ENCODE results near the gene PLAGL2.
"Not testable (repeated sequence)": the region's sequence is repeated elsewhere in the genome, so short reads cannot be mapped to it uniquely, and the experiment has no call there.

Gene PLAGL2

DNA sequence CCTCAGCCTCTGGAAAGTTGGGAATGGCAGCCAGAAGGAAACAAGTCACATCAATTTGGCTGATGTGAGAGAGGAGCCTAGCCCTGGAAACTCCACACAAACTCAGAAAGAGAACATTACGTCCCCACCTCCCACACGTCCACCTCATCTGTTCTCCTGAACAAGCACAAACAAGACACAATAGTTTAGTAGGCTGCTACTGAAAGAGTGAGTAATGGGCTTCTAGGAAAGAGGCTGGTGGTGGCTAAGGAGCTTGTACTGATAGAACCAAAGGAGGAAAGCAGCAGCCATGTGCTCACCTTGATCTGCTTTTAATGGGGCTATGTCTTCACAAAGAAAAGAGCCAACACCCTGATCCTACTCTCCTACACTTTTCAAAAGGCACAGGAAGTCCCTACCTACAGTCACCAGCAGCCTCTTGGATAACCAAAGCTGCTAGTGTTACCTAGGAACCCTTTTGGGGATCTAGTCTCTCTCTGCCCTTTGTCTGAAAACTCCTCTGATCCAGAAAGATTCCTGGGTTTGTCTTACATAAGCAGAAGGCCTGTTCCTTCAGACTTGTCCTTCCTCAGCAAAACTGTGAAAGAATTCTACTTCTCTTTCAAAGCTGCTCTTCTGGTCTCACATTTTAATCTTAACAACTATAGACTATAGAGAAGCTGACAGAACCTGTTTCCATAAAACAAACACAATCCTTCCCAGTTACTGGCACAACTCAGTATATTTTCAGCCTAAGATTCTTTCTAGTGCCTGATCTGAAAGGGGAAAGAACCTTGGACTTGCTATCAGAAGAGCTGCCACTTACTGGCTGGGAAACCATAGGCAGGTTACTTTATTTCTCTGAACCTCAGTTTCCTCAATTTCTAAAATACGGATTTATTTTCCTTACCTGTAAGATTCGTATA, 3.1 kb downstream of the PLAGL2 start:
- DNase-seq (ENCODE audit: low read depth): no peak

GRCh38 chr20:32203356-32204204, 4.0 kb downstream of the PLAGL2 start:
- no peak for DNase-seq (ENCODE audit: low read depth)

DNA sequence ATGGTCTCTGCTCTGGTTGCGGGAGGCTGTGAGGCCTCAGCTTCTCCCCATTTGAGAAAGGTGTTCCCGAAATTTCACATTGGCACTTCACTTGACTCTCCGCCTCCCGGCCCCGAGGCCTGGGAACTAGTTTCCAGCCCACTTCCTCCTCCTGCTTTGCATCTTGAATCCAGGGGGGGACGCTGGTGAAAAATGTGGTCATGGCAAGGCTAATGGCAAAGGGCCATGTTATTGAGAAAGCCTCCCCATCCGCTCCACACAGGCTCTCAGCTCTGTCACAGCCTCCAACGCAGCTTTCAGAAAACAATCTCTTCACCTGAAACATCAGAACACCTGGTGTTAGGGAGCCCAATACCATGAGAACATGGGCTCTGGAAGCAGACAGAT, 5.6 kb downstream of the PLAGL2 start:
- no peak for DNase-seq (ENCODE audit: low read depth)

DNA sequence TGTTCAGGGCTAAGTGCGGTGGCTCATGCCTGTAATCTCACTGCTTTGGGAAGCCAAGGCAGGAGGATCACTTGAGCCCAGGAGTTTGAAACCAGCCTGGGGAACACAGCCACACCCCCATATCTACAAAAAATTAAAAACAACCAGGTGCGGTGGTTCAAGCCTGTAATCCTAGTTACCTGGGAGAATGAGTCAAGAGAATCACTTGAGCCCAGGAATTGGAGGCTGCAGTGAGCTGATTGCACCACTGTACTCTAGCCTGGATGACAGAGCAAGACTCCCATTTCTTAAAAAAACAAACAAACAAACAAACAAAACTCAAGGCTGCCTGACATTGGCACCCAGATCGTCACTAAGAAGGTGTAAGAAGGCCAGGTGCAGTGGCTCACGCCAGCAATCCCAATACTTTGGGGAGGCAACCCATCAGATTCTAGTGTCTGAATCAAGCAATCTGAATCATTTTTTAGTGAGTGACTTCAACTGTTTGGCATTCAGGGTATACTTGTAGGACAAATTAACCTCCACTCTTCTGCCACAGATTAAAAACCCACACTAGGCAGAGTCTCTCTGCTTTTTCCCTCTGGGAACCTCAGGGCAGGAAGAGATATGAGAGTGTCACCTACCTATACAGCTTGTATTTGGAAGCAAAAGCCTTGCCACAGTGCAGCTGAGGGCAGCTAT, 6.1 kb downstream of the PLAGL2 start:
- DNase-seq (ENCODE audit: low read depth): no peak

DNA sequence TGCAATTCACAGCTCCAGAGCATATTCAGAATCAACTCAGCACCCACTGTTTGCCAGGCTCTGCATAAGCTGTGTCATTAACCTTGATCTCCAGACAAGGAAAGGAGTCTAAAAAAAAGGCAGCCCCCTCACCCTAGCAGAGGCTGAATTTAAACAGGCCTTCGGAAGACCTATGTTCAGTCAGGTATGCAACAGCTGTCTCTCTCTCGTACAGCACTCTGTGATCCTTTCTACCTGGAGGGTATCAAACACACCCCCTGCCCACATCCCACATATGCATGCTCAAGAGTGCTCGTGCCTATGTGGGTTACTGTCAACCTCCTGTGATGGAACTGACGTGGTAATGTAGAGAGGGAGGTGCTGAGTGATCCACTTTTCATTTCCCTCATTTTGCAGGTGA, 8.5 kb downstream of the PLAGL2 start:
- DNase-seq (ENCODE audit: low read depth): no peak

DNA sequence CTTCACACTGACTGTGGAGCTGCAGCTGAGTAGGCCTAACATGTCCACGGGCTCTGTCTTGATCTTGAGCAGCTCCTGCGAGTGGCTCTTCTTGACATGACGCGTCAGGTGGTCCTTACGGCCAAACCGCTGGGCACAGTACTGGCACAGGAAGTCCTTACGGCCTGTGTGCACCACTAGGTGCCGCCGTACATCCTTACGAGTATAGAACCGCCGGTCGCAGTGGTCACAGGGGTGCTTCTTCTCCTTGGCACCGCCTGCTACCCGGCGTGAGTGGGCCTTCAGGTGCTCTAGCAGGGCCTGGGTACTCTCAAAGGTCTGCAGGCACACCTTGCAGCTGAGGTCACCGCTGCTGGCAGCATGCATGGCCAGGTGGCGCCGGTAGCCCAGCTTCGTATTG, 10.4 kb downstream of the PLAGL2 start:
- not testable (repeated sequence) for DNase-seq (ENCODE audit: low read depth)

DNA sequence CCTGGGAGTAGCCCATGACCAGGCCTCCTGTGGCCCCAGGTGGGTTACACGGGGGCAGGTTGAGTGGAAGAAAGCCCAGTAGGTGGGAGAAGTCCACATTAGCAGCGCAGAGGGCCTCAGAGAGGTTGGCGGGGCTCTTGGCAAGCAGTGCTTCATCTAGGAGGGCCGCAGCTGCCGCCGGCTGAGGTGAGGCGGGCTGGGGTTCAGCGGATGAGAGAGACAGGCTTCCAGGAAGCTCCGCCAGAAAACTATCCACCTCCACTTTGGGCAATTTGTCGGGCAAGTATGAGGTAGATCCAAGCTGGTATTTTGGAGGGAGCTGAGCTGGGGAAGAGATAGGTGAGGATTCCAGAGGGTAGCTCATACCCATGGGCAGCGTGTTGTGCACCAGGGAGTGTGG, 10.9 kb downstream of the PLAGL2 start:
- DNase-seq (ENCODE audit: low read depth): not testable (repeated sequence)

- no peak for DNase-seq (ENCODE audit: low read depth)
Observed at GRCh38 chr20:32195581-32195980, 12.0 kb downstream of the PLAGL2 start.

DNA sequence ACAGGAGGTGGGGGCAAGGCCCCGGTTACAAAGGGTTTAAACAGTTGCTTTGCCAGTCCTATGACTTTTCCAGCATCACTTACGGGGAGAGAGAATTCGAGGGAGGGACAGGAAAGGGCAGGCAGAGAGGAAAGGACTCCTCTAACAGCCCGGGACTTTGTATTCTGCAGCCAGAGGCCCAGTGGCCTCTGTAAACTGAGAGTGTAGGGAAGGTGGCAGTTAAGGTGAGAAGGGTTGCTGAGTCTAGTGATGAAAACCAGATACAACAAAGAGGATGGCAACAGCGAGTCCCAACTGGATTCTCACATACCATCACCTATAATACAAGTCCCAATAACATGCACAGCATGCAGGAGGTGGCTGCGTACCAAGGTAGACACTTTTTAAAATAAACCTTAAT, 13.5 kb downstream of the PLAGL2 start:
- DNase-seq (ENCODE audit: low read depth): no peak

GRCh38 chr20:32193336-32193735, 14.2 kb downstream of the PLAGL2 start:
- DNase-seq (ENCODE audit: low read depth): not testable (repeated sequence)

GRCh38 chr20:32192698-32193097, 14.8 kb downstream of the PLAGL2 start:
- no peak for DNase-seq (ENCODE audit: low read depth)

DNA sequence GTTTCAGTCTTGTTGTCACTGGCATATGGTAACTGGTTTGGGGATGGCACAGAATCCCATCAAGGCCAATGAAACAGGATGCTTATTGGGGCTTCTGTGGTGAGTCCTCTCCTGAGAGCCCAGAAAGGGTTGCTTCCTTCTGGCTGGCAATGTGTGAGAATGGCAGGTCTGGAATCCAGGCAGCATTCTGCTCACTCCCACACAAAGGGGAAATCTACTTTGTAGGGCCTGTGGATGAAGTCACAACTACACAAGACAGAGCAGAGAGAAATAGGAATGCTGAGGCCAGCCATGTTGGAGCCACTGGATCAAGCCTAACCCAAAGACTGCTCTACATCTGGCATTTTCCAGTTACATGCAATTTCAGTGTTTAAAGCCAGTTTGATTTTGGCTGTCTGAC, 15.7 kb downstream of the PLAGL2 start:
- no peak for DNase-seq (ENCODE audit: low read depth)

DNA sequence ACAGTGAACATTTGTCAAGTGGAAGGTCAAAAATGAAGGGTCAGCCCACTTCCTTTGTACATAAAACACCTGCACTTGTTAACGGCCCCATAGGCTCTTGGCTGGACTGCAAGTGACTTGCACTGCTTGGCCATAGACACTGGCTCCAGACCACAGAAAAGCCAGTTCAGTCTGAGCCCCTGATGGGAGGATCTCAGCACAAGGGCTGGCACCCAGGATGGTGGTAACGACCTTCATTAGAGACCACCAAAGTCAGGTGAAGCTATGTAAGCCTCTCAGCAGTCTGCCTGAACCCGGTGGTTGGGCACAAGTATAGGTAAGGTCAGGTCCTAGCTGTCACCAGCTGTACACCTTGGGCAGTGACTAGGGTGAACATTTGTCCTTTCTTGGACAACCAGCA, 16.1 kb downstream of the PLAGL2 start:
- no peak for DNase-seq (ENCODE audit: low read depth)

DNA sequence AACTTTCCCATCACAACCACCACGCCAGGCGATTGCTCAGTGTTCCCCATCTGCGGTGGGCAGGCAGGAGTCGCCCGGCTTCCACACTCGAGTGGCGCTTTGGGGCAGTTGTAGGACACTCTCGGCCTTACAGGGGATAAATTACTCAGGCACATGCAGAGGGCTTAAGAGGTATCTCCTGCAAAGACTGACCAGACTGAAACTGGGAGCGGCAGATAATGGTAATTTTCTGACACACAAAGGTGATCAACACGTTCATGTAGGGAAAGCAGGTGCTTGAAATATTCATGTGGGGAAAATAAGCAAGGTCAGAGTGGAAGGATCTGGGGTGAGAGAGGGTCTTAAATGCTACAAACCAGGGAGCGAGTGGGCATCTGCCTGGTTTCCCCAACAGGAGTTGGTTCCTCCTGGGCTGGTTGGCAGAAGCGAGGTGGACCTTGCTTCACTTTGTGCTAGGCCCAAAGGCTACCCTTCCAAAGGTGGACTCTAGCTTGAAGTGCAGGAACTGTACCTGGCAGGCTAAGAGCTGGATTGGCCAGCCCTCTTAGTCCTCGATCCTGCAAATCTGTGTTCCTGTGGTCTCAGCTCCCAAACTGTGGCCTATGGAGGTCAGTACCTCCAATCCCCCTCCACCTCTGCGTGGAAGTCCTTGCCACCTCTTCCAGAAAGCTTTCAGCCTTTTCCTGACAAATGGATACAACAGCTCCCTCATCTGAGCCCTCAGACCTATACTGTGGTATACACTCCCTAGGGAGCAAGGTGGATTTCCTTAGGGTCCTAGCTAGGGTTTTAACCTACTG, 16.7 kb downstream of the PLAGL2 start:
- no peak for DNase-seq (ENCODE audit: low read depth)

GRCh38 chr20:32189691-32190615, 17.6 kb downstream of the PLAGL2 start:
- no peak for DNase-seq (ENCODE audit: low read depth)

- no peak for DNase-seq (ENCODE audit: low read depth)
Observed at GRCh38 chr20:32189123-32189410, 18.5 kb downstream of the PLAGL2 start.

DNA sequence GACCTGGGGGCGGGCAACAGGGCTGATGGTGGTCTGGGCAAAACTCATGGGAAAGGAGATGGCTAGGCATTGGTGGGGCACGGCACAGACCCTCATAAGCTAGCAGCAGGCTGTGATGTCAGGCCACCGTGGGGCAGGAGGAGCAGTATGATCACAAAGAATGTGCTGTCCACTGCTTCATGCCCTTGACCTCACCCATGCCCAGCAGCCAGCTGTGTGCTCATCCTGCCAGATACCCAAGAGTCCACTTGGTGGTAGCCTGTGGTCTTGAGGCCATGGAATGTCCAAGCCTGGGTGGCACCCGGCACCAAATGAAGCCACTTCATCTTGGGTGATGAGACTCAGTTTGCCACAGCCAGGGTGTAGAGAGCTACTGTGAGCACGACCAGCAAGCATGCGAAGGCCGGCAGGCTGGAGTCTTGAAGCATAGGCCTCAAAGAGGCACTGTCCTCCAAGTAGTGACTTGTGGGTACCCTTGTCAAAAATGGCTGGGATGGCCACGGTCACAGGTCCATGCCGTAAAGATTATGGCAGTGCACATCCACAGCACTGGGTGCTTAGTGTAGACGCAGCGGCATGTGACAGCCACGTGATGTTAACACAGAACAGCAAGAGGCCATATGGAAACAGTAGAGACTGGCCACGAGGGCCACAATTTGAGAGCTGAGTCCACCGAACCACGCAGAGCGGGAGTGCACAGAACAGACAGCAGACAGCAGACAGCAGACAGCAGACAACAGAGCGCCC, 19.0 kb downstream of the PLAGL2 start:
- DNase-seq (ENCODE audit: low read depth): no peak

- no peak for DNase-seq (ENCODE audit: low read depth)
Observed at GRCh38 chr20:32186506-32186905, 21.0 kb downstream of the PLAGL2 start.

GRCh38 chr20:32184961-32185603, 22.5 kb downstream of the PLAGL2 start:
- no peak for DNase-seq (ENCODE audit: low read depth)
